OCI-LY3 (cell line): ENCODE data around the gene CIPC.

Experiments
- H2AFZ ChIP-seq: fragments of 200-600, 300-600 bp; shearing (Covaris generic); 2 replicates; pipeline ENCODE4 v1.6.0; 2014; ENCODE audit warnings: antibody characterized with exemption, low read depth, low read length
- H3K27ac ChIP-seq: fragments of 200-600, 300-600 bp; sonication (generic); 2 replicates; pipeline ENCODE4 v1.5.1; 2014; ENCODE audit warnings: mild to moderate bottlenecking, low read length, moderate library complexity, mixed read lengths
- H3K27me3 ChIP-seq: fragments of 200-600, 300-600 bp; sonication (generic); 2 replicates; pipeline ENCODE4 v1.6.1; 2014; ENCODE audit warnings: low read depth, low read length, mixed read lengths
- H3K36me3 ChIP-seq: fragments of 200-600, 300-600 bp; sonication (generic); replicated peaks from 2 replicates; pipeline ENCODE3; 2014; ENCODE audit warnings: low read depth, low read length, mixed read lengths
- H3K4me1 ChIP-seq: fragments of 300-600, 200-600 bp; sonication (generic); 2 replicates; pipeline ENCODE4 v1.6.1; 2014; ENCODE audit warnings: low read length, mixed read lengths
- H3K4me2 ChIP-seq: fragments of 200-600, 300-600 bp; sonication (generic); 2 replicates; pipeline ENCODE4 v1.6.1; 2014; ENCODE audit warnings: low read length, mixed read lengths
- H3K4me3 ChIP-seq: fragments of 300-600, 200-600 bp; sonication (generic); 2 replicates; pipeline ENCODE4 v1.5.1; 2014; ENCODE audit warnings: antibody characterized with exemption, mild to moderate bottlenecking, low read length, moderate library complexity
- H3K79me2 ChIP-seq: fragments of 300-600, 200-600 bp; shearing (Covaris generic); 2 replicates; pipeline ENCODE4 v1.6.1; 2014; ENCODE audit warnings: mild to moderate bottlenecking, low read length, mixed read lengths
- H3K9ac ChIP-seq: fragments of 300-600, 200-600 bp; shearing (Covaris generic); 2 replicates; pipeline ENCODE4 v1.6.0; 2014; ENCODE audit warnings: mild to moderate bottlenecking, low read length, moderate library complexity
- H3K9me3 ChIP-seq: fragments of 200-600, 300-600 bp; shearing (Covaris generic); 2 replicates; pipeline ENCODE4 v1.6.1; 2014; ENCODE audit warnings: low read length, mixed read lengths; ENCODE audit not compliant: insufficient read depth
- H4K20me1 ChIP-seq: fragments of 200-600, 300-600 bp; sonication (generic); 2 replicates; pipeline ENCODE4 v1.6.1; 2016; ENCODE audit warnings: low read length, mixed read lengths; ENCODE audit not compliant: insufficient read depth
- CTCF ChIP-seq: fragments of 200-600, 300-600 bp; sonication (generic); IDR thresholded peaks from 2 replicates; pipeline ENCODE4 v1.5.1; 2014; ENCODE audit warnings: antibody characterized with exemption, low read length, low read depth
- EZH2phosphoT487 ChIP-seq: fragments of 200-600 bp; shearing (Covaris generic); IDR thresholded peaks from 2 replicates; pipeline ENCODE4 v1.6.1; 2018; ENCODE audit warnings: antibody characterized with exemption, mixed run types, low read depth

The CIPC gene

GRCh38 chr14:77105145-77105939, 7.3 kb downstream of the CIPC start:
- no peak overlapping the region for H3K4me2 ChIP-seq

GRCh38 chr14:77106666-77107065, 8.6 kb downstream of the CIPC start:
- no peak overlapping the region for H3K4me3 ChIP-seq
- H3K27me3 ChIP-seq = no peaks in the 10 kb centered on the region
- H4K20me1 ChIP-seq = peaks cover 25% of the 10 kb centered on the region
- H2AFZ ChIP-seq = no peak overlapping the region
- H3K4me1 ChIP-seq = peaks cover 10% of the 10 kb centered on the region
- no peak overlapping the region for H3K27ac ChIP-seq
- peaks cover 66% of the 10 kb centered on the region for H3K36me3 ChIP-seq
- peaks cover 42% of the 10 kb centered on the region for H3K79me2 ChIP-seq
- no peak overlapping the region for H3K4me2 ChIP-seq
- no peak for TF ChIP-seq EZH2phosphoT487
- TF ChIP-seq CTCF = no peak
- no peaks in the 10 kb centered on the region for H3K9me3 ChIP-seq
- no peak overlapping the region for H3K9ac ChIP-seq

More at GRCh38 chr14:77105145-77105939, 7.3 kb downstream of the CIPC start:
- Histone ChIP-seq H4K20me1 (peaks cover 25% of the 10 kb centered on the region), H3K9me3 (no peaks in the 10 kb centered on the region), H3K27me3 (no peaks in the 10 kb centered on the region), H3K79me2 (peaks cover 55% of the 10 kb centered on the region), H3K4me3 (no peak overlapping the region), H2AFZ (no peak overlapping the region), H3K36me3 (peaks cover 54% of the 10 kb centered on the region), H3K9ac (no peak overlapping the region), H3K4me1 (peaks cover 23% of the 10 kb centered on the region), H3K27ac (no peak overlapping the region)
- TF ChIP-seq EZH2phosphoT487 (no peak), CTCF (no peak)

GRCh38 chr14:77107228-77107627, 9.2 kb downstream of the CIPC start:
- TF ChIP-seq EZH2phosphoT487 (no peak), CTCF (no peak)
- H3K79me2 ChIP-seq = peaks cover 40% of the 10 kb centered on the region
- H4K20me1 ChIP-seq = peaks cover 25% of the 10 kb centered on the region
- no peak overlapping the region for H3K27ac ChIP-seq
- peaks cover 12% of the 10 kb centered on the region for H3K4me1 ChIP-seq
- H3K4me3 ChIP-seq = no peak overlapping the region
- no peak overlapping the region for H3K9ac ChIP-seq
- H3K27me3 ChIP-seq = no peaks in the 10 kb centered on the region
- peaks cover 70% of the 10 kb centered on the region for H3K36me3 ChIP-seq
- no peak overlapping the region for H2AFZ ChIP-seq
- no peaks in the 10 kb centered on the region for H3K9me3 ChIP-seq
- H3K4me2 ChIP-seq = no peak overlapping the region

GRCh38 chr14:77108753-77109152, 10.7 kb downstream of the CIPC start:
- H3K4me3 ChIP-seq = no peak overlapping the region
- H3K27ac ChIP-seq = no peak overlapping the region
- no peak overlapping the region for H3K4me2 ChIP-seq
- peaks cover 21% of the 10 kb centered on the region for H4K20me1 ChIP-seq
- H3K9ac ChIP-seq = no peak overlapping the region
- H3K79me2 ChIP-seq = peaks cover 25% of the 10 kb centered on the region
- H3K27me3 ChIP-seq = no peaks in the 10 kb centered on the region
- peaks cover 15% of the 10 kb centered on the region for H3K4me1 ChIP-seq
- H3K9me3 ChIP-seq = no peaks in the 10 kb centered on the region
- peaks cover 71% of the 10 kb centered on the region for H3K36me3 ChIP-seq
- no peak overlapping the region for H2AFZ ChIP-seq
- TF ChIP-seq CTCF = peak; percentile 32
- no peak for TF ChIP-seq EZH2phosphoT487
